Esophagus (tissue), 2 donors: Measurements from ENCODE around the gene NELFA. TPM values are rescaled to one million over a fixed set of nuclear protein-coding genes. Genes with fewer than 3 reads are reported as not detected.

Experiments used
- H3K27ac ChIP-seq, 2 donors: one replicate each; pipeline ENCODE4 v1.5.1; 2013; ENCODE audit warnings: low read depth in 2 of 2, mild to moderate bottlenecking in 2 of 2, inconsistent platforms in 1 of 2, low read length in 1 of 2, moderate library complexity in 1 of 2
- H3K27me3 ChIP-seq, 2 donors: one replicate each; pipeline ENCODE4 v1.6.1; 2013; ENCODE audit warnings: low read length in 2 of 2, control low read depth in 1 of 2, mild to moderate bottlenecking in 1 of 2; ENCODE audit not compliant: insufficient read depth in 2 of 2, control insufficient read depth in 1 of 2
- H3K36me3 ChIP-seq, 2 donors: one replicate each; pipeline ENCODE4 v1.6.1; 2013; ENCODE audit warnings: low read length in 1 of 2; ENCODE audit not compliant: control insufficient read depth in 2 of 2, insufficient read depth in 2 of 2
- H3K4me1 ChIP-seq, 2 donors: one replicate each; pipeline ENCODE4 v1.6.1; 2013; ENCODE audit warnings: low read length in 1 of 2; ENCODE audit not compliant: control insufficient read depth in 2 of 2, insufficient read depth in 2 of 2
- H3K4me3 ChIP-seq, 2 donors: one replicate each; pipeline ENCODE4 v1.5.1; 2013; ENCODE audit warnings: low read length in 2 of 2, mild to moderate bottlenecking in 2 of 2, low read depth in 1 of 2, moderate library complexity in 1 of 2
- H3K9me3 ChIP-seq, 2 donors: one replicate each; pipeline ENCODE4 v1.6.1; 2013; ENCODE audit warnings: mild to moderate bottlenecking in 2 of 2, low read depth in 1 of 2, low read length in 1 of 2, moderate library complexity in 1 of 2; ENCODE audit not compliant: control insufficient read depth in 2 of 2, insufficient read depth in 1 of 2
- WGBS, 2 donors: extraction: QIAGEN DNeasy Blood & Tissue Kit; methylation state at CpG; one replicate each; pipeline ENCODE4 v1.1.7; 2013; 5-methylcytosine and 5-hydroxymethylcytosine counted together
- polyA plus RNA-seq, 2 donors: library from polyadenylated mRNA; stranded (reverse); fragments of 200-250 nt; gene quantifications; one replicate each; pipeline ENCODE4 v1.2.3, GENCODE V29; 2013
- donor health status: healthy with polysubstance abuse.
- donor health status: Bipolar disorder and iron deficiency.

Gene NELFA
- polyA plus RNA-seq, 2 donors = 27.1 to 35.4 TPM

- 96 to 99% methylated on average over 1 of the region's 1 CpG for WGBS, 2 donors
Observed at GRCh38 chr4:1945912-1946311, 62.9 kb downstream of the NELFA start.

GRCh38 chr4:1945124-1945895 lies 63.5 kb downstream of the NELFA start:
- Histone ChIP-seq H3K9me3 (no peaks in the 10 kb centered on the region), H3K36me3 (peaks cover 0 to 11% of the 10 kb centered on the region in 2 donors), H3K4me3 (no peak overlapping the region), H3K27ac (no peak overlapping the region), H3K27me3 (no peaks in the 10 kb centered on the region), H3K4me1 (peaks cover 3 to 4% of the 10 kb centered on the region in 2 donors)
- WGBS, 2 donors = 79 to 80% methylated on average over 11 of the region's 11 CpGs

More at GRCh38 chr4:1945912-1946311, 62.9 kb downstream of the NELFA start:
- Histone ChIP-seq H3K36me3 (peaks cover 0 to 11% of the 10 kb centered on the region in 2 donors), H3K27ac (no peak overlapping the region), H3K4me3 (no peak overlapping the region), H3K9me3 (no peaks in the 10 kb centered on the region), H3K27me3 (no peaks in the 10 kb centered on the region), H3K4me1 (peaks cover 0 to 2% of the 10 kb centered on the region in 2 donors)

GRCh38 chr4:1943928-1944327 lies 64.8 kb downstream of the NELFA start:
- no peak overlapping the region for H3K4me3 ChIP-seq
- H3K9me3 ChIP-seq = no peaks in the 10 kb centered on the region
- WGBS, 2 donors = 94 to 97% methylated on average over 7 of the region's 7 CpGs
- H3K27me3 ChIP-seq = no peaks in the 10 kb centered on the region
- H3K36me3 ChIP-seq = peaks cover 2 to 8% of the 10 kb centered on the region in 2 donors
- no peak overlapping the region for H3K27ac ChIP-seq
- peaks cover 3 to 4% of the 10 kb centered on the region in 2 donors for H3K4me1 ChIP-seq

GRCh38 chr4:1940566-1940965 lies 68.2 kb downstream of the NELFA start:
- peaks cover 3 to 4% of the 10 kb centered on the region in 2 donors for H3K4me1 ChIP-seq
- no peaks in the 10 kb centered on the region for H3K27me3 ChIP-seq
- peaks cover 2 to 4% of the 10 kb centered on the region in 2 donors for H3K36me3 ChIP-seq
- no peak overlapping the region for H3K4me3 ChIP-seq
- H3K9me3 ChIP-seq = no peaks in the 10 kb centered on the region
- WGBS, 2 donors = 88 to 93% methylated on average over 7 of the region's 7 CpGs
- H3K27ac ChIP-seq = peak overlapping the region; percentile 40 to 74

- Histone ChIP-seq H3K27ac (peak overlapping the region; percentile 43 to 67), H3K4me1 (peaks cover 3 to 4% of the 10 kb centered on the region in 2 donors), H3K9me3 (no peaks in the 10 kb centered on the region), H3K36me3 (peaks cover 2 to 7% of the 10 kb centered on the region in 2 donors), H3K27me3 (no peaks in the 10 kb centered on the region), H3K4me3 (no peak overlapping the region)
- WGBS, 2 donors = 75 to 76% methylated on average over 11 of the region's 11 CpGs
Observed at GRCh38 chr4:1939664-1940509, 68.9 kb downstream of the NELFA start.

- Histone ChIP-seq H3K36me3 (peaks cover 4 to 9% of the 10 kb centered on the region in 2 donors), H3K9me3 (no peaks in the 10 kb centered on the region), H3K4me3 (no peak overlapping the region), H3K27me3 (no peaks in the 10 kb centered on the region), H3K27ac (no peak overlapping the region), H3K4me1 (peaks cover 2 to 3% of the 10 kb centered on the region in 2 donors)
- 94 to 97% methylated on average over 8 of the region's 8 CpGs for WGBS, 2 donors
Observed at GRCh38 chr4:1938027-1938426, 70.7 kb downstream of the NELFA start.

- Histone ChIP-seq H3K27ac (no peak overlapping the region), H3K4me1 (peaks cover 2 to 3% of the 10 kb centered on the region in 2 donors), H3K9me3 (no peaks in the 10 kb centered on the region), H3K27me3 (no peaks in the 10 kb centered on the region), H3K36me3 (peaks cover 7 to 14% of the 10 kb centered on the region in 2 donors), H3K4me3 (no peak overlapping the region)
- WGBS, 2 donors = 95 to 97% methylated on average over 3 of the region's 3 CpGs
Observed at GRCh38 chr4:1937550-1937949, 71.2 kb downstream of the NELFA start.

- Histone ChIP-seq H3K4me1 (peaks cover 0 to 2% of the 10 kb centered on the region in 2 donors), H3K4me3 (no peak overlapping the region), H3K27ac (no peak overlapping the region), H3K36me3 (peaks cover 4 to 25% of the 10 kb centered on the region in 2 donors), H3K27me3 (no peaks in the 10 kb centered on the region), H3K9me3 (no peaks in the 10 kb centered on the region)
- 74 to 78% methylated on average over 3 of the region's 3 CpGs for WGBS, 2 donors
Observed at GRCh38 chr4:1933700-1934099, 75.1 kb downstream of the NELFA start.

GRCh38 chr4:1932736-1933135 lies 76.0 kb downstream of the NELFA start:
- Histone ChIP-seq H3K9me3 (no peaks in the 10 kb centered on the region), H3K27ac (no peak overlapping the region), H3K4me1 (peaks cover 0 to 2% of the 10 kb centered on the region in 2 donors), H3K27me3 (no peaks in the 10 kb centered on the region), H3K36me3 (peaks cover 4 to 25% of the 10 kb centered on the region in 2 donors), H3K4me3 (no peak overlapping the region)
- 94 to 96% methylated on average over 13 of the region's 13 CpGs for whole genome bisulfite sequencing, 2 donors
